Measurements from ENCODE around the gene UBE2N.
"Not testable (repeated sequence)": the region's sequence is repeated elsewhere in the genome, so short reads cannot be mapped to it uniquely, and the experiment has no call there.

DNA sequence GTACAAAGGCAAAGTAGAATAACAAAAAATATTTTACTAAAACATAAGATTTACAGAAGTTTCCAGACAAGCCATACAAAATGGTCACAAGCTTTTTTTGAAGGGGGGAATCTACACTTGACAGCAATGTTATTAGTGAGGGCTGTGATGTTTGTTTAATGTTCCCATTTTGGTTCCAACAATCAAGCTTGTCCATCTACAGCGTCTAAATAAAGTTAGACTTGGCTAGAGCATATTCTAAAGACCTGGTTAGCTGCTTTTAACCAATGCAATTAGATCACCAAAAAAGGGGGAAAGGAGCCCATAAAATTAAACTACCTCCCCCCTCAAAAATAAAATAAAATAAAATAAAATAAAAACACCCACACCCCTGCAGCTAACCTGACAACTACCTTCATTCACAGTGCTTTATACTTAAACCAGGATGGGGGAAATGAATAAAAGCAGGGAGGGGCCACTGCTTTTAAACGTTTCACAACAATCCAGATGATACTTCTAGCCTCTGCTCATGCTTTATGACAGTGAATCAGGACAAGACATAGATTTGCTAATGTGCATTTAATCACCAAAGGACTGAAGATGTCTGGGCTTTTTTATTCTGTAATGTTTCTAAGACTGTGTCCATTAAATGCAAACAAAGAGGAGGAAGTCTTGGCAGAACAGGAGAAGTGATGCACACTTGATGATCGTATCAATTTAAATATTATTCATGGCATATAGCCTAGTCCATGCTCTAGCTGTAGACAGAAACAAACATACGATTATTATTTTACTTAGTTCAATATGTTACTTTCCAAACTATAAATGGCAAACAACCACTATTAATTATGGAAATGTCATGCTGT, 32.2 kb downstream of the UBE2N start:
- TF ChIP-seq POLR2A (IDR thresholded peaks at IDR 0.05; ENCODE audit: low read length); GATA1 (IDR thresholded peaks at IDR 0.05; ENCODE audit: low read depth, low read length): not testable (repeated sequence)
